ENCODE data around the gene POLR1E. TPM values are rescaled to one million over a fixed set of nuclear protein-coding genes. Genes with fewer than 3 reads are reported as not detected.

The POLR1E gene
- total and polyA plus RNA-seq, 2 of the 8 experiments (the other 6 are each of a cell fraction or from before 2014, with no cell fraction given), result 16.0 to 40.0 TPM

DNA sequence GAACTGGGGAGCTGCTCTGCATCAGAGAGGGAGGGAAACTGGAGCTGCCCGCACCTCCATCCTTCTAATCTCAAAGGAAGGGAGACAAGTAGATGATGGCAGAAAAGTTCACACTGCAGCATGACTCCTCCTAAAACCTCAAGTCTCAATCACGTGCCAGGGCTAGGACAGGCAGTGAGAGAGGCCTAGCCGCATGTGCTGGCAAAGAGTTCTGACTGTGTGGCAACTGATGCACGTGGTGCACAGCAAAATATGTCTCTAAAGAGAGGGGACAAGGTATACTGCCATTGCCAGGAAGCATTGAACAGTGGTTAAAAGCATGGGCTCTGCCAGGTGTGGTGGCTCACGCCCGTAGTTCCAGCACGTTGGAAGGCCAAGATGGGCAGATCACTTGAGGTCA is 52.4 kb downstream of the POLR1E start:
- FAIRE-seq, result no peak
- H3K27ac ChIP-seq (ENCODE audit: low read depth, low read length), result no peak overlapping the region
- H3K23ac ChIP-seq (ENCODE audit: insufficient read length), result no peak overlapping the region
- H3K79me1 ChIP-seq (ENCODE audit: low read depth, low read length), result no peaks in the 10 kb centered on the region
- H2BK5ac ChIP-seq (ENCODE audit: low read depth, low read length), result no peak overlapping the region
- no peaks in the 10 kb centered on the region for H3K79me2 ChIP-seq (ENCODE audit: control insufficient read depth in 1 of 2, insufficient read depth in 2 of 2, low read length in 2 of 2)
- ChIA-PET POLR2A (ENCODE audit: partially characterized antibody) (interaction anchor here (0.6 kb wide), 1 partner anchor 62 kb away, joined by 4 read pairs; no protein-coding TSS in a partner anchor), CTCF (ENCODE audit: partially characterized antibody) (interaction anchor here (0.7 to 1.6 kb wide), 5 partner anchors 10 to 60 kb away, joined by 3 to 4 read pairs (median 3); no protein-coding TSS in a partner anchor)
- no peak overlapping the region for H4K5ac ChIP-seq (ENCODE audit: insufficient read length, low read depth, low read length)
- whole genome bisulfite sequencing, 2 experiments (ENCODE audit: extremely low coverage in 1 of 2, insufficient coverage in 1 of 2, insufficient read length in 1 of 2, insufficient replicate concordance in 2 of 2, low coverage in 1 of 2, low lambda C conversion rate in 2 of 2, missing lambda C conversion rate in 1 of 2), result 97% methylated on average over 7 of the region's 7 CpGs; no CpG with 5 or more reads in 1 of the 2 experiments
- no peak overlapping the region for H4K8ac ChIP-seq (ENCODE audit: extremely low read depth, insufficient read depth, low read length)
- no peaks in the 10 kb centered on the region for H3K9me3 ChIP-seq (ENCODE audit: insufficient read depth in 2 of 2, low read depth in 1 of 2, low read length in 1 of 2)
- no peak overlapping the region for H2BK20ac ChIP-seq (ENCODE audit: low read length)
- H3K4me2 ChIP-seq (ENCODE audit: insufficient read depth in 1 of 2, low read depth in 2 of 2, low read length in 2 of 2), result no peak overlapping the region
- peaks cover 6 to 28% (median 14%) of the 10 kb centered on the region in 4 experiments; a peak in 6 of 8 replicates for H3K36me3 ChIP-seq (ENCODE audit: control insufficient read depth in 2 of 4, insufficient read depth in 4 of 4, low read length in 3 of 4)
- peaks cover 0 to 5% of the 10 kb centered on the region in 2 experiments for H4K20me1 ChIP-seq (replicated peaks in 1 of 2; ENCODE audit: control insufficient read depth in 1 of 2, insufficient read depth in 2 of 2, low read length in 2 of 2)
- no peak overlapping the region for H3K4me3 ChIP-seq (ENCODE audit: extremely low read depth in 1 of 4, insufficient read depth in 2 of 4, low read depth in 3 of 4, low read length in 4 of 4)
- no peak overlapping the region for H3K18ac ChIP-seq (ENCODE audit: extremely low read depth, low read length)
- no peak overlapping the region for H2AFZ ChIP-seq (ENCODE audit: low read length)
- H3K56ac ChIP-seq (replicated peaks; ENCODE audit: insufficient read length, low read depth, low read length), result no peak overlapping the region
- no peak for DNase-seq (ENCODE audit: low read depth in 1 of 2, low spot score in 2 of 2)
- H3K23me2 ChIP-seq (ENCODE audit: low read depth, low read length), result no peaks in the 10 kb centered on the region
- no peak overlapping the region for H2BK12ac ChIP-seq (ENCODE audit: low read depth, low read length)
- H3K9ac ChIP-seq (replicated peaks in 1 of 4; ENCODE audit: extremely low read depth in 1 of 4, low read depth in 3 of 4, low read length in 3 of 4), result no peak overlapping the region
- H3K4me1 ChIP-seq (replicated peaks in 1 of 4; ENCODE audit: control insufficient read depth in 3 of 4, insufficient read depth in 4 of 4, low read length in 3 of 4), result no peaks in the 10 kb centered on the region
- H2AK5ac ChIP-seq (ENCODE audit: low read depth, low read length), result no peak overlapping the region
- H4K91ac ChIP-seq (replicated peaks; ENCODE audit: insufficient read length, low read length), result no peak overlapping the region
- H2BK120ac ChIP-seq (replicated peaks; ENCODE audit: low read depth, low read length), result no peak overlapping the region
- no peak overlapping the region for H3K14ac ChIP-seq (ENCODE audit: insufficient read length)
- no peak overlapping the region for H2BK15ac ChIP-seq (ENCODE audit: low read length)
- H3K27me3 ChIP-seq (replicated peaks in 1 of 4; ENCODE audit: control insufficient read depth in 3 of 4, extremely low read depth in 1 of 4, insufficient read depth in 3 of 4, low read length in 3 of 4), result no peaks in the 10 kb centered on the region
- H3K4ac ChIP-seq (replicated peaks; ENCODE audit: insufficient read length, low read depth, low read length), result no peak overlapping the region
- TF ChIP-seq BRCA1 (IDR thresholded peaks at IDR 0.05; ENCODE audit: low read depth, low read length), result no peak
- TF ChIP-seq, protein P1, sequence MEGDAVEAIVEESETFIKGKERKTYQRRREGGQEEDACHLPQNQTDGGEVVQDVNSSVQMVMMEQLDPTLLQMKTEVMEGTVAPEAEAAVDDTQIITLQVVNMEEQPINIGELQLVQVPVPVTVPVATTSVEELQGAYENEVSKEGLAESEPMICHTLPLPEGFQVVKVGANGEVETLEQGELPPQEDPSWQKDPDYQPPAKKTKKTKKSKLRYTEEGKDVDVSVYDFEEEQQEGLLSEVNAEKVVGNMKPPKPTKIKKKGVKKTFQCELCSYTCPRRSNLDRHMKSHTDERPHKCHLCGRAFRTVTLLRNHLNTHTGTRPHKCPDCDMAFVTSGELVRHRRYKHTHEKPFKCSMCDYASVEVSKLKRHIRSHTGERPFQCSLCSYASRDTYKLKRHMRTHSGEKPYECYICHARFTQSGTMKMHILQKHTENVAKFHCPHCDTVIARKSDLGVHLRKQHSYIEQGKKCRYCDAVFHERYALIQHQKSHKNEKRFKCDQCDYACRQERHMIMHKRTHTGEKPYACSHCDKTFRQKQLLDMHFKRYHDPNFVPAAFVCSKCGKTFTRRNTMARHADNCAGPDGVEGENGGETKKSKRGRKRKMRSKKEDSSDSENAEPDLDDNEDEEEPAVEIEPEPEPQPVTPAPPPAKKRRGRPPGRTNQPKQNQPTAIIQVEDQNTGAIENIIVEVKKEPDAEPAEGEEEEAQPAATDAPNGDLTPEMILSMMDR (IDR thresholded peaks at IDR 0.05; ENCODE audit: control extremely low read depth in 1 of 3, insufficient read depth in 1 of 3, low read depth in 1 of 3, low read length in 3 of 3), result no peak
- TF ChIP-seq SRF (IDR thresholded peaks at IDR 0.05; ENCODE audit: low read depth, low read length), result no peak
- no peak for TF ChIP-seq EGR1 (IDR thresholded peaks at IDR 0.05; ENCODE audit: borderline replicate concordance, low read depth, low read length)
- no peak for TF ChIP-seq POLR2A (IDR thresholded peaks at IDR 0.05; ENCODE audit: control extremely low read depth in 1 of 2, low read depth in 2 of 2, low read length in 2 of 2)
- TF ChIP-seq JUN (IDR thresholded peaks at IDR 0.05; ENCODE audit: low read depth, low read length), result no peak
- TF ChIP-seq SAP30 (IDR thresholded peaks at IDR 0.05; ENCODE audit: insufficient read depth, insufficient replicate concordance, low read length), result no peak
- no peak for TF ChIP-seq SP4 (IDR thresholded peaks at IDR 0.05; ENCODE audit: low read length)
- TF ChIP-seq KDM1A (IDR thresholded peaks at IDR 0.05; ENCODE audit: borderline replicate concordance, low read length), result no peak
- no peak for TF ChIP-seq TBP (IDR thresholded peaks at IDR 0.05; ENCODE audit: low read depth, low read length)
- no peak for TF ChIP-seq MAFK (IDR thresholded peaks at IDR 0.05; ENCODE audit: low read depth, low read length)
- TF ChIP-seq, protein P2, sequence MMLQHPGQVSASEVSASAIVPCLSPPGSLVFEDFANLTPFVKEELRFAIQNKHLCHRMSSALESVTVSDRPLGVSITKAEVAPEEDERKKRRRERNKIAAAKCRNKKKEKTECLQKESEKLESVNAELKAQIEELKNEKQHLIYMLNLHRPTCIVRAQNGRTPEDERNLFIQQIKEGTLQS (IDR thresholded peaks at IDR 0.05; ENCODE audit: insufficient read depth, low read depth, low read length), result no peak

Measured in H1 (cell line).